ENCODE results near the gene PDE1C. TPM values are rescaled to one million over a fixed set of nuclear protein-coding genes. Genes with fewer than 3 reads are reported as not detected.

Gene PDE1C
- total and polyA plus RNA-seq, 3 experiments from 2014 or later: not detected

GRCh38 chr7:31937982-31938381 is 132.2 kb downstream of the PDE1C start:
- no peak for DNase-seq
- Histone ChIP-seq H3K9me3 (ENCODE audit: low read length) (no peaks in the 10 kb centered on the region), H3K4me1 (ENCODE audit: insufficient read depth, low read length) (no peaks in the 10 kb centered on the region), H3K27me3 (ENCODE audit: insufficient read depth, low read length, poor library complexity, severe bottlenecking) (no peaks in the 10 kb centered on the region), H3K27ac (ENCODE audit: low read depth, low read length) (no peak overlapping the region), H3K36me3 (ENCODE audit: insufficient read depth, low read length) (no peaks in the 10 kb centered on the region), H3K4me3 (ENCODE audit: low read length) (no peak overlapping the region)
- Mint-ChIP-seq H3K9me3 (peaks cover 0 to 24% (median 9%) of the 10 kb centered on the region in 5 donors), H3K4me1 (no peaks in the 10 kb centered on the region), H3K27ac (no peak overlapping the region), H3K36me3 (no peaks in the 10 kb centered on the region), H3K4me3 (no peak overlapping the region), H3K27me3 (no peaks in the 10 kb centered on the region)
- POLR2A ChIA-PET: no interaction called here
- CTCF ChIA-PET: no interaction called here

- Mint-ChIP-seq H3K9me3 (peaks cover 0 to 32% (median 16%) of the 10 kb centered on the region in 5 donors), H3K27ac (no peak overlapping the region), H3K27me3 (no peaks in the 10 kb centered on the region), H3K4me1 (no peaks in the 10 kb centered on the region), H3K4me3 (no peak overlapping the region), H3K36me3 (no peaks in the 10 kb centered on the region)
- no peak overlapping the region for H3K27ac ChIP-seq (ENCODE audit: low read depth, low read length)
- no peaks in the 10 kb centered on the region for H3K36me3 ChIP-seq (ENCODE audit: insufficient read depth, low read length)
- POLR2A ChIA-PET: no interaction called here
- no peaks in the 10 kb centered on the region for H3K9me3 ChIP-seq (ENCODE audit: low read length)
- no peaks in the 10 kb centered on the region for H3K27me3 ChIP-seq (ENCODE audit: insufficient read depth, low read length, poor library complexity, severe bottlenecking)
- no peak overlapping the region for H3K4me3 ChIP-seq (ENCODE audit: low read length)
- DNase-seq: no peak
- CTCF ChIA-PET: no interaction called here
- H3K4me1 ChIP-seq (ENCODE audit: insufficient read depth, low read length): no peaks in the 10 kb centered on the region
These were observed 134.8 kb downstream of the PDE1C start for GRCh38 chr7:31935124-31936054.

- H3K4me1 Mint-ChIP-seq: no peaks in the 10 kb centered on the region
- no peak for DNase-seq
- H3K9me3 Mint-ChIP-seq: peaks cover 1 to 29% (median 17%) of the 10 kb centered on the region in 5 donors
- no peak overlapping the region for H3K27ac ChIP-seq (ENCODE audit: low read depth, low read length)
- no peak overlapping the region for H3K4me3 ChIP-seq (ENCODE audit: low read length)
- H3K36me3 ChIP-seq (ENCODE audit: insufficient read depth, low read length): no peaks in the 10 kb centered on the region
- H3K36me3 Mint-ChIP-seq: no peaks in the 10 kb centered on the region
- no peak overlapping the region for H3K4me3 Mint-ChIP-seq
- no peaks in the 10 kb centered on the region for H3K4me1 ChIP-seq (ENCODE audit: insufficient read depth, low read length)
- POLR2A ChIA-PET: no interaction called here
- no peaks in the 10 kb centered on the region for H3K27me3 Mint-ChIP-seq
- no peak overlapping the region for H3K27ac Mint-ChIP-seq
- no peaks in the 10 kb centered on the region for H3K27me3 ChIP-seq (ENCODE audit: insufficient read depth, low read length, poor library complexity, severe bottlenecking)
- H3K9me3 ChIP-seq (ENCODE audit: low read length): no peaks in the 10 kb centered on the region
- CTCF ChIA-PET: no interaction called here
These were observed 135.7 kb downstream of the PDE1C start for GRCh38 chr7:31934551-31934950.

- no peaks in the 10 kb centered on the region for H3K27me3 ChIP-seq (ENCODE audit: insufficient read depth, low read length, poor library complexity, severe bottlenecking)
- no peak overlapping the region for H3K27ac ChIP-seq (ENCODE audit: low read depth, low read length)
- Mint-ChIP-seq H3K27me3 (no peaks in the 10 kb centered on the region), H3K4me3 (no peak overlapping the region), H3K36me3 (no peaks in the 10 kb centered on the region), H3K9me3 (peaks cover 6 to 25% (median 18%) of the 10 kb centered on the region in 5 donors), H3K4me1 (no peaks in the 10 kb centered on the region), H3K27ac (no peak overlapping the region)
- H3K4me1 ChIP-seq (ENCODE audit: insufficient read depth, low read length): no peaks in the 10 kb centered on the region
- H3K36me3 ChIP-seq (ENCODE audit: insufficient read depth, low read length): no peaks in the 10 kb centered on the region
- DNase-seq: no peak
- ChIA-PET CTCF (no interaction called here), POLR2A (no interaction called here)
- H3K4me3 ChIP-seq (ENCODE audit: low read length): no peak overlapping the region
- H3K9me3 ChIP-seq (ENCODE audit: low read length): no peaks in the 10 kb centered on the region
These were observed 136.7 kb downstream of the PDE1C start for GRCh38 chr7:31933481-31933880.

- no peaks in the 10 kb centered on the region for H3K9me3 ChIP-seq (ENCODE audit: low read length)
- H3K4me1 ChIP-seq (ENCODE audit: insufficient read depth, low read length): no peaks in the 10 kb centered on the region
- Mint-ChIP-seq H3K27me3 (no peaks in the 10 kb centered on the region), H3K4me3 (no peak overlapping the region), H3K9me3 (peaks cover 8 to 22% (median 9%) of the 10 kb centered on the region in 5 donors), H3K4me1 (no peaks in the 10 kb centered on the region), H3K36me3 (no peaks in the 10 kb centered on the region), H3K27ac (no peak overlapping the region)
- no peak overlapping the region for H3K4me3 ChIP-seq (ENCODE audit: low read length)
- no peaks in the 10 kb centered on the region for H3K36me3 ChIP-seq (ENCODE audit: insufficient read depth, low read length)
- no peak for DNase-seq
- CTCF ChIA-PET: no interaction called here
- POLR2A ChIA-PET: no interaction called here
- H3K27me3 ChIP-seq (ENCODE audit: insufficient read depth, low read length, poor library complexity, severe bottlenecking): no peaks in the 10 kb centered on the region
- no peak overlapping the region for H3K27ac ChIP-seq (ENCODE audit: low read depth, low read length)
These were observed 143.1 kb downstream of the PDE1C start for GRCh38 chr7:31926991-31927584.

- Mint-ChIP-seq H3K27me3 (no peaks in the 10 kb centered on the region), H3K27ac (no peak overlapping the region), H3K4me3 (no peak overlapping the region), H3K9me3 (peaks cover under 1 to 15% (median 12%) of the 10 kb centered on the region in 5 donors), H3K4me1 (no peaks in the 10 kb centered on the region), H3K36me3 (no peaks in the 10 kb centered on the region)
- no peak overlapping the region for H3K4me3 ChIP-seq (ENCODE audit: low read length)
- no peaks in the 10 kb centered on the region for H3K36me3 ChIP-seq (ENCODE audit: insufficient read depth, low read length)
- POLR2A ChIA-PET: no interaction called here
- no peak for DNase-seq
- no peaks in the 10 kb centered on the region for H3K4me1 ChIP-seq (ENCODE audit: insufficient read depth, low read length)
- CTCF ChIA-PET: no interaction called here
- H3K27me3 ChIP-seq (ENCODE audit: insufficient read depth, low read length, poor library complexity, severe bottlenecking): no peaks in the 10 kb centered on the region
- H3K27ac ChIP-seq (ENCODE audit: low read depth, low read length): no peak overlapping the region
- H3K9me3 ChIP-seq (ENCODE audit: low read length): no peaks in the 10 kb centered on the region
These were observed 144.3 kb downstream of the PDE1C start for GRCh38 chr7:31925753-31926454.

GRCh38 chr7:31924251-31924650 is 146.0 kb downstream of the PDE1C start:
- Histone ChIP-seq H3K36me3 (ENCODE audit: insufficient read depth, low read length) (no peaks in the 10 kb centered on the region), H3K27ac (ENCODE audit: low read depth, low read length) (no peak overlapping the region), H3K27me3 (ENCODE audit: insufficient read depth, low read length, poor library complexity, severe bottlenecking) (no peaks in the 10 kb centered on the region), H3K9me3 (ENCODE audit: low read length) (no peaks in the 10 kb centered on the region), H3K4me3 (ENCODE audit: low read length) (no peak overlapping the region), H3K4me1 (ENCODE audit: insufficient read depth, low read length) (no peaks in the 10 kb centered on the region)
- no peak for DNase-seq
- Mint-ChIP-seq H3K9me3 (peaks cover 0 to 10% (median 7%) of the 10 kb centered on the region in 5 donors), H3K36me3 (no peaks in the 10 kb centered on the region), H3K27me3 (peaks cover 0 to 1% of the 10 kb centered on the region in 2 donors), H3K4me1 (no peaks in the 10 kb centered on the region), H3K4me3 (no peak overlapping the region), H3K27ac (no peak overlapping the region)
- ChIA-PET POLR2A (no interaction called here), CTCF (no interaction called here)

- no peak overlapping the region for H3K27ac ChIP-seq (ENCODE audit: low read depth, low read length)
- no peaks in the 10 kb centered on the region for H3K9me3 ChIP-seq (ENCODE audit: low read length)
- no peaks in the 10 kb centered on the region for H3K4me1 ChIP-seq (ENCODE audit: insufficient read depth, low read length)
- peaks cover 0 to 7% (median under 1%) of the 10 kb centered on the region in 5 donors for H3K9me3 Mint-ChIP-seq
- DNase-seq: no peak
- H3K27me3 Mint-ChIP-seq: peaks cover 0 to 1% of the 10 kb centered on the region in 2 donors
- H3K4me3 Mint-ChIP-seq: no peak overlapping the region
- H3K4me1 Mint-ChIP-seq: no peaks in the 10 kb centered on the region
- H3K27ac Mint-ChIP-seq: no peak overlapping the region
- no peak overlapping the region for H3K4me3 ChIP-seq (ENCODE audit: low read length)
- no peaks in the 10 kb centered on the region for H3K27me3 ChIP-seq (ENCODE audit: insufficient read depth, low read length, poor library complexity, severe bottlenecking)
- no peaks in the 10 kb centered on the region for H3K36me3 ChIP-seq (ENCODE audit: insufficient read depth, low read length)
- ChIA-PET CTCF (no interaction called here), POLR2A (no interaction called here)
- H3K36me3 Mint-ChIP-seq: no peaks in the 10 kb centered on the region
These were observed 147.4 kb downstream of the PDE1C start for GRCh38 chr7:31922848-31923247.

Measured in CD8-positive, alpha-beta memory T cell (primary cell).